Gastroesophageal sphincter (tissue), 4 donors: ENCODE results near the gene ANKRD36. TPM values are rescaled to one million over a fixed set of nuclear protein-coding genes. Genes with fewer than 3 reads are reported as not detected.
"Not testable (repeated sequence)": the region's sequence is repeated elsewhere in the genome, so short reads cannot be mapped to it uniquely, and the experiment has no call there.

Experiments used
- ATAC-seq: fragments of 150-250 bp; one replicate; pipeline ENCODE4 v1.9.1; 2016; ENCODE audit warnings: mild to moderate bottlenecking, moderate library complexity
- H3K27ac ChIP-seq, 4 donors: fragments of 200-600 bp; sonication (generic) in 3 of 4; 1 replicate in 3 of 4; 2 replicates in 1 of 4; pipeline ENCODE4 v1.5.1; 2016 to 2019
- H3K27me3 ChIP-seq: fragments of 200-600 bp; sonication (generic); one replicate; pipeline ENCODE4 v1.5.1; 2019
- H3K36me3 ChIP-seq, 2 donors: fragments of 200-600 bp; sonication (generic); one replicate each; pipeline ENCODE4 v1.5.1; 2019; ENCODE audit warnings: control low read depth in 1 of 2
- H3K4me1 ChIP-seq, 3 donors: fragments of 200-600 bp; sonication (generic); 1 replicate in 2 of 3; 2 replicates in 1 of 3; pipeline ENCODE4 v1.5.1; 2016 to 2019; ENCODE audit warnings: control low read depth in 2 of 3
- H3K4me3 ChIP-seq, 2 donors: fragments of 200-600 bp; sonication (generic); one replicate each; pipeline ENCODE4 v1.5.1; 2019; ENCODE audit warnings: mild to moderate bottlenecking in 1 of 2, moderate library complexity in 1 of 2
- H3K9me3 ChIP-seq, 3 donors: fragments of 200-600 bp; sonication (generic); one replicate each; pipeline ENCODE4 v1.5.1; 2017 to 2019; ENCODE audit warnings: control low read depth in 2 of 3
- WGBS, 2 donors: methylation state at CpG; one replicate each; pipeline ENCODE4 v1.1.5; 2018; ENCODE audit warnings: low coverage in 1 of 2; 5-methylcytosine and 5-hydroxymethylcytosine counted together
- small RNA-seq, 4 donors: library from RNA; depleted of rRNA; stranded (forward); fragments of <200 nt; gene quantifications; one replicate each; pipeline ENCODE3, GENCODE V24; 2016
- total RNA-seq, 4 donors: library from RNA; depleted of rRNA; stranded (reverse); fragments of >200 nt; gene quantifications; one replicate each; pipeline ENCODE4 v1.1.0, GENCODE V29; 2016

Gene ANKRD36
- total RNA-seq, 4 donors from 2014 or later: 7.6 to 65.4 (median 24.8) TPM

GRCh38 chr2:97285187-97285586 lies 172.2 kb downstream of the ANKRD36 start:
- ATAC-seq: peak; percentile 66
- H3K4me3 ChIP-seq, H3K4me1 ChIP-seq, H3K9me3 ChIP-seq, H3K36me3 ChIP-seq, H3K27ac ChIP-seq, H3K27me3 ChIP-seq: not testable (repeated sequence)
- no CpG with 5 or more reads among the region's 2 CpGs for WGBS, 2 donors

- H3K27ac ChIP-seq, H3K27me3 ChIP-seq, ATAC-seq, H3K36me3 ChIP-seq, H3K9me3 ChIP-seq, H3K4me3 ChIP-seq, H3K4me1 ChIP-seq: not testable (repeated sequence)
- WGBS, 2 donors: 71% methylated on average over 1 of the region's 1 CpG; no CpG with 5 or more reads in 1 of the 2 donors
These were observed 180.7 kb downstream of the ANKRD36 start for GRCh38 chr2:97293687-97294086.

Small RNA genes lying within 50 kb of the gene (small RNA-seq; reads per million reads assigned to genes)
- 0 reads per million in 4 donors for gene RN7SL313P

Other genes with a start within 250 kb of the ANKRD36 start
- gene SEMA4C, start 243.1 kb upstream of the ANKRD36 start, total RNA-seq: 10 to 100 TPM; 58.7 to 66.6 (median 62.8) TPM
- 1 to 10 TPM in 1 of 4 donors, not detected in 3; 2.5 TPM for gene FAM178B, start 126.6 kb upstream of the ANKRD36 start, total RNA-seq
- 10 to 100 TPM; 12.1 to 26.1 (median 15.0) TPM for gene FAHD2B, start 18.3 kb upstream of the ANKRD36 start, total RNA-seq